Skeletal muscle tissue (tissue), 4 donors: ENCODE data around the gene TCF12. TPM values are rescaled to one million over a fixed set of nuclear protein-coding genes. Genes with fewer than 3 reads are reported as not detected.

Experiments
- H3K27ac ChIP-seq: one replicate; pipeline ENCODE4 v1.7.0; 2013; ENCODE audit warnings: mild to moderate bottlenecking, low read depth, low read length, inconsistent platforms
- H3K27me3 ChIP-seq, 3 donors: one replicate each; pipeline ENCODE4 v1.7.0; 2013; ENCODE audit warnings: low read length in 3 of 3; ENCODE audit not compliant: control insufficient read depth in 3 of 3, insufficient read depth in 3 of 3
- H3K36me3 ChIP-seq, 3 donors: one replicate each; pipeline ENCODE4 v1.7.0; 2013; ENCODE audit warnings: low read length in 3 of 3; ENCODE audit not compliant: control insufficient read depth in 3 of 3, insufficient read depth in 3 of 3
- H3K4me1 ChIP-seq, 3 donors: one replicate each; pipeline ENCODE4 v1.7.0; 2013; ENCODE audit warnings: low read length in 3 of 3, mild to moderate bottlenecking in 3 of 3; ENCODE audit not compliant: control insufficient read depth in 3 of 3, insufficient read depth in 3 of 3
- H3K4me3 ChIP-seq, 3 donors: one replicate each; pipeline ENCODE4 v1.7.0; 2013; ENCODE audit warnings: low read length in 3 of 3
- H3K9ac ChIP-seq, 3 donors: one replicate each; pipeline ENCODE4 v1.7.0; 2013; ENCODE audit warnings: low read length in 3 of 3, mild to moderate bottlenecking in 3 of 3, moderate library complexity in 2 of 3, low read depth in 1 of 3
- H3K9me3 ChIP-seq, 3 donors: one replicate each; pipeline ENCODE4 v1.7.0; 2013; ENCODE audit warnings: low read length in 3 of 3; ENCODE audit not compliant: control insufficient read depth in 3 of 3
- total RNA-seq: library from RNA; depleted of rRNA; stranded (reverse); fragments of >200 nt; gene quantifications from one replicate; pipeline ENCODE4 v1.2.3, GENCODE V29; 2014
- donor health status: Osteomylitis.

TCF12 gene
- total RNA-seq, 1 donor from 2014 or later, result 136 TPM

DNA sequence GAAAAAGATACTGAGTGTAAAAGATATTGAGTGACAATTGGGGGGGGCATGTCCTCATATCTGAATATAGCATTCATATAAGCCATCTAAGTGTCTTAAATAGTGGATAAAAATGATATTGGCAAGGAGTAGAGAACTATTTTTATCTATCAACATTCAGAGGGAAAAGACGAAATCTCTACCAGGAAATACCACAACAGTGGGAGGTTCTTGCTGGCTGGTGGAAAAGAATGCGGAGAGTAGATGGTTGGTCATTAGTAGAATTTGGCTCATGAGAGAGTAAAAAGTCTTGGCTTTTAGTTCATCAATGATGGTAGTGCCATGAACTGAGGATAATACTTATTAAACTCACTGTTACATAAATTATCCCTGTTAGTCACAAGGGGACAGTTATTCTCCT, 4.8 kb upstream of the TCF12 start:
- H3K9ac ChIP-seq, result no peak overlapping the region
- no peak overlapping the region for H3K4me3 ChIP-seq
- peaks cover 7 to 14% (median 12%) of the 10 kb centered on the region in 3 donors for H3K4me1 ChIP-seq
- H3K27ac ChIP-seq, result no peak overlapping the region
- H3K27me3 ChIP-seq, result no peaks in the 10 kb centered on the region
- H3K9me3 ChIP-seq, result no peaks in the 10 kb centered on the region
- H3K36me3 ChIP-seq, result no peaks in the 10 kb centered on the region

DNA sequence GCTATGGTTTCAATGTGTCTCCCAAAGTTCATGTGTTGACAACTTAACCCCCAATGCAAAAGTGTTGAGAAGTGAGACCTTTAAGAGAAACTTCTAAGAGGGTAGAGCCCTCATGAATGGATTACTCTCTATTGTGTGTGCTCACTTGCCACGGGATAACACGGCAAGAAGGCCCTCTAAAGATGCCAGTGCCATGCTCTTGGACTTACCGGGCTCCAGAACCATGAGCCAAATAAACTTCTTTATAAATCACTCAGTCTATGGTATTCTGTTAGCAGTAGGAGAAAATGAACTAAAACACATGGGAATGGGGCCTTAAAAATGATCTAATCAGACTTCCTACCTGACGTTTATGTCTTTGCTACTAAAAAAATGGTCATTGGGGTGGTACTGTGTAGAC, 2.6 kb upstream of the TCF12 start:
- H3K4me3 ChIP-seq, result no peak overlapping the region
- no peak overlapping the region for H3K27ac ChIP-seq
- peaks cover 17 to 24% (median 21%) of the 10 kb centered on the region in 3 donors for H3K4me1 ChIP-seq

DNA sequence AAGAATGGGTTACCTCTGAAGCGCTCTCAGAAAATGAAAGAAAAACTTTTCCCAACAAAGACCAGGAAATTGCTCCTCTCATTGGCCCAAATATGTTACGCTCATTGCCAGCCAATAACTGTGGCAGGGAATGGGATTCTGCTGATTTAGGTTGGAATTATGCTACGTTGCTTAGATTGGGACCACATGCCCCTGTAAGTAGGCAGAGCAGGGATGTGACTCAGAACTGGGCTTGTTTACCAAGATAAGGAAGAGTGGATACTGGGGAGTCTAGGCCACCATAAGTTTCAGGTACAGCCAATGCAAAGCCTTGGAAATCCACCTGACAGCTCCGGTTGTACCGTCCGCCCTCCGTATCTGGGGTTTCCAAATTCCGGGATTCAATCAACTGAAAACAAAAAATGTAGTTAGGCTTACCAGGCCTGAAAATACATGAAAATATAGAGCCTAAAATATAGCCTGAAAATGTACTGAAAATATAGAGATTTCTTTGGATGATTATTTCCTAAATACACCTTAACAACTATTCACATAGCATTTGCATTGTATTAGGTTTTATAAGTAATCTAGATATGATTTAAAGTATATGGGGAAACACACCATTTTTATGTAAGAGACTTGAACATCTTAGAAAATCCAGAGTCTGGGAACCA, 1.5 kb upstream of the TCF12 start:
- Histone ChIP-seq H3K4me1 (peaks cover 17 to 24% (median 21%) of the 10 kb centered on the region in 3 donors), H3K9ac (peak overlapping the region; percentile 90 to 93 (median 93)), H3K4me3 (peak overlapping the region; percentile 70 to 91 (median 86)), H3K36me3 (no peaks in the 10 kb centered on the region), H3K27ac (peak overlapping the region; percentile 94), H3K27me3 (no peaks in the 10 kb centered on the region), H3K9me3 (no peaks in the 10 kb centered on the region)

More for the DNA sequence above, 2.6 kb upstream of the TCF12 start:
- Histone ChIP-seq H3K27me3 (no peaks in the 10 kb centered on the region), H3K9me3 (no peaks in the 10 kb centered on the region), H3K9ac (no peak overlapping the region), H3K36me3 (no peaks in the 10 kb centered on the region)

DNA sequence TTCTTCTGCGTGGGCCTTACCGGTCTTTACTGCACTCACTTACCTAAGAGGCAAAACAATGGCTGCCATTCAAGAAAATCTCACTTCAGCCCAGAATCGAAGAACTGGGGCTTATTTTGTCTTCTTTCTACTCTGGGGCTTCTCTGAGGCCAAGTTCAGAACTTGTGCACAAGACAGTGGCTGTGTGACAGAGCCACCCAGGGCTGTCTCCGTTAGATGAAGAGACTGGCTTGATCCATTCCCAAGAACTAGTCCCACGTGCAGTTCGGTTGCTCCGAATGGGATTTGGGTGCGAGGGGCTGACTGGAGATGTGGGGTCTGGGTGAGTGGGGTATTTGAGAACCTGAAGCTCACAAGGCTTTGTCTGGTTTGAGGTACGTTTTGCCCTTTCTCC, 795 bp upstream of the TCF12 start:
- Histone ChIP-seq H3K27ac (peak overlapping the region; percentile 94), H3K4me1 (peaks cover 17 to 26% (median 24%) of the 10 kb centered on the region in 3 donors), H3K27me3 (no peaks in the 10 kb centered on the region), H3K9me3 (no peaks in the 10 kb centered on the region), H3K4me3 (peak overlapping the region; percentile 70 to 91 (median 86)), H3K36me3 (no peaks in the 10 kb centered on the region), H3K9ac (peak overlapping the region; percentile 90 to 93 (median 93))

DNA sequence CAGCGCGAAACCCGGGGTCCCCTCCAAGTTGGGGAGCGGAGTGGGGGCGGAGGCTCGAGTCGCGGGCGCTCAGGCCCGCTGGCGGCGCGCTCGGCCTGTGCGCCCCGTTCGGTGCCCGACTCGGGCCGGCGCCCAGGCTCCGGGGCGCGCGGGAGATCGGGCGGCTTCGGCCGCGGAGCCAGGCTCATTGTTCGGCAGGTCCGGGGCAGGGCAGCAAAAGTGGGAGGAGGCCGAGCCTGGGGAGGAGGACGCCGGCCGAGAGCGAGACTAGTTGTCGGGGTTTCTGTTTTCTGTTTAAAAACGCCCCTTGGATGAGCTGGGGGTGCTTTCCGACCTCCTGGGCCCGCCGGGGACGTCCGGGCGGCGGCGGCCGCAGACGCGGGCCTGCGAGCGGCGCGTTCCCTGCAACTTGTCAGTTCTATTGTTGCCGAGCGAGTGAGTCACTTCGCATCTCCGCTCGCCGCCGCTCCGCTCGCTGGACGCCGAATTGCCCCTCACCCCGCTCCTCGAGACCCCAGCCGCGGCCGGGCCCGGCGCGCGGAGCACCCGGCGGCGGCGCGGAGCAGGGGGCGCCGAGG, 676 bp downstream of the TCF12 start:
- peak overlapping the region; percentile 90 to 95 (median 93) for H3K9ac ChIP-seq
- H3K27ac ChIP-seq, result peak overlapping the region; percentile 94
- H3K4me3 ChIP-seq, result peak overlapping the region; percentile 86 to 97 (median 89)
- H3K9me3 ChIP-seq, result no peaks in the 10 kb centered on the region
- no peaks in the 10 kb centered on the region for H3K27me3 ChIP-seq
- peaks cover 21 to 35% (median 24%) of the 10 kb centered on the region in 3 donors for H3K4me1 ChIP-seq
- H3K36me3 ChIP-seq, result peaks cover 0 to 3% (median 0%) of the 10 kb centered on the region in 3 donors

DNA sequence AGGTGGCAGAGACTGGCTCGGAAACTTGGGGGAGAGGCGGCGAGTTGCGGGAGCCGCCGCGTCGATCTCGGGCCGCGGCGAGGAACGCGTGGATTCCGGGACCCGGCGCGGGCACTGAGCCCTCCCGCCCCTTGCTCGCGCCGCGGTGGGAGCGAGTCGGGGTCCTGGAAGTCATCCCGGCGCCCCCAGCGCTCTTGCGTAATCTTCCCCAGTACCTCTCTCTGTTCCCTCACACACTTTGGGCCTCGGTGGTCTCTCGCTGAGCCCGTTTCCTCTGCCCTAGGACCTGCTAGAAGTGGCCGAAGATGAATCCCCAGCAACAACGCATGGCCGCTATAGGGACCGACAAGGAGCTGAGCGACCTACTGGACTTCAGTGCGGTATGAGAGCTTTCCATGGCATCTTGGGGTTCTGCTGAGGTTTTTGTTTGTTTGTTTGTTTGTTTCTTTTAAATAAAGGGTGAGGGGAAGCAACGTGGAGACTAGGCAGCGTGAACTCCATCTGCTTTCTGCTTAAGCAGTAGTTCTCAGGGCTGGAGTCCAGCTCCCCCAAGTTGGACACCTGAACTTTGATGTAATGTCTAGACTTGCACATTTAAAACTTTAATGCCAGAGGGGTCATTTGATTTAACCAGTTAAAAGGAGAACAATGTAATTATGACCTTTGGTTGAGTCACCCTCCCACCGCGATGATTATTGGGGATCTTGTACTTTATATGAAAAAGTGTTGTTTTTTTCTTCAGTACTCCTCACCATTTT, 1.3 kb downstream of the TCF12 start:
- Histone ChIP-seq H3K27ac (peak overlapping the region; percentile 94), H3K27me3 (no peaks in the 10 kb centered on the region), H3K9me3 (no peaks in the 10 kb centered on the region), H3K9ac (peak overlapping the region; percentile 90 to 95 (median 93)), H3K36me3 (peaks cover 0 to 3% (median 0%) of the 10 kb centered on the region in 3 donors), H3K4me3 (peak overlapping the region; percentile 86 to 97 (median 89)), H3K4me1 (peaks cover 21 to 36% (median 24%) of the 10 kb centered on the region in 3 donors)

DNA sequence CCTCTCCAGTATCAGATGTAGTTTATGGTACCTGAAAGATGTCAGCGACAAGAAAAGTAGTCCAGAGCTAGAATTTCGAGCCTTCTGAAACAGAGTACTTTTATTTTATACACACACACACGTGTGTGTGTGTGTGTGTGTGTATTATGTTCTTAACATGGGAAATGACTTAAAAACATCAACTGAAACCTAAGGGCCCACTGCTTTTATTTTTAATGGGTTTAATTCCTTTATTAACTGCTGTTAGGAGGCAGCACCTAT, 1.9 kb downstream of the TCF12 start:
- Histone ChIP-seq H3K27me3 (no peaks in the 10 kb centered on the region), H3K4me3 (peak overlapping the region; percentile 86 to 97 (median 89)), H3K27ac (peak overlapping the region; percentile 94), H3K9ac (peak overlapping the region; percentile 90 to 95 (median 93)), H3K4me1 (peaks cover 21 to 36% (median 24%) of the 10 kb centered on the region in 3 donors), H3K36me3 (peaks cover 0 to 3% (median 0%) of the 10 kb centered on the region in 3 donors), H3K9me3 (no peaks in the 10 kb centered on the region)

DNA sequence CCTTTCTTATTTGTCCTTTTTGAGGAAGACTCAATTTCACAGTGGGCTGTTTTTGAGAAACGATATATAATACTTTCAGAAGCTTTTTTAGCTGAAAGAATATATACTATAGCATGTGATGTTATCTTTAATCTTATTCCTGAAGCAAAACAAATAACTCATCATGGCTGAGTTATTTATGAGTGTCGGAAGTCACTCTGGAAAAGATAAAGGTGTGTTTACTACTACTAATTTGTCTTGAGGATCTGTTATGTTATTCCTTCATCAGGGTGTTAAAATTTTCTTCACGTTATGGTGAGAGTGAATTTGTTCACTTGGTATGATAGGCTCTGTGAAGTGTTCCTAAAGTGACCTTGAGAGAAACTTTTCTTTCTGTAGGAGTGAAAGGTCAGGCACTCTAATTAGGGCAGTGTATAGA, 4.7 kb downstream of the TCF12 start:
- no peaks in the 10 kb centered on the region for H3K27me3 ChIP-seq
- H3K4me3 ChIP-seq, result no peak overlapping the region
- H3K4me1 ChIP-seq, result peaks cover 10 to 29% (median 14%) of the 10 kb centered on the region in 3 donors
- no peaks in the 10 kb centered on the region for H3K9me3 ChIP-seq
- H3K9ac ChIP-seq, result no peak overlapping the region
- H3K27ac ChIP-seq, result no peak overlapping the region
- H3K36me3 ChIP-seq, result peaks cover 0 to 3% (median 0%) of the 10 kb centered on the region in 3 donors

DNA sequence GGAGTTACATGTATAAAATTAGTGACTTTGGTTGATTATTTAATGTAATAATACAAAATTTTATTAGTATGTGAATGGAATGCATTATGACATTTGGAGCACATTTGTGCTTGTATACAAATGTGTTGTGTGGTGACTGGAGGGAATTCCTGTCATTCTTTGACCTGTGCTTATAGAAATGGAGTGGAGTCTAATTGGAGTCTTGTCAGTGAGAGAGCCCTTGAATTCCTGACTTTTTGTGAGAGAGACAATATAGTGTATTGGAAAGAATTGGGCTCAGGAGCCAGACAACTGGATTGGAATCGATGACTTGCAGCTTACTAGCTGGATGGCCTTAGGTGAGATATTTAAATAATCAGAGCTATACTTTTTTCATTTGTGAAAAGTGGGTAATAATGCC, 9.4 kb downstream of the TCF12 start:
- no peak overlapping the region for H3K9ac ChIP-seq
- H3K36me3 ChIP-seq, result peaks cover 0 to 2% (median 0%) of the 10 kb centered on the region in 3 donors
- H3K4me3 ChIP-seq, result no peak overlapping the region
- no peaks in the 10 kb centered on the region for H3K9me3 ChIP-seq
- no peak overlapping the region for H3K27ac ChIP-seq
- peaks cover 8 to 31% (median 9%) of the 10 kb centered on the region in 3 donors for H3K4me1 ChIP-seq
- H3K27me3 ChIP-seq, result no peaks in the 10 kb centered on the region

DNA sequence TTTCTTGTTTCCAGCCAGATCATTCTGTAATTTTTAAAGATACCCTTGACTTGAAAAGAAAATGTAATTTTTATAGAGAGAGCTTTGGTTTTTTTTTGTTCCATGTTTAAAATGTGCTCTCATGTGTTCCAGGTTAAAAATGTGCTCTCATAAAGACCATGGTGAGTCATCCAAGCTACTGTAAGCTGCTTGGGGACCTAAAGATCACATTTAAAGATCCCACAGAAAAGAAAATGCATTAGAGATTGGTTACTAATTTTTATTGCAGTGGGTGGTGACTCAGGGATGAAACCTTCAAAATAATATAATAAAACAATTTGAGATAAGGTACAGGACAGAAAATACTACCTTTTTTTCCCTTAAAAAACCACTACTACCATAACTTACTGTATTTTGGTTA, 11.0 kb downstream of the TCF12 start:
- H3K9ac ChIP-seq, result no peak overlapping the region
- no peaks in the 10 kb centered on the region for H3K9me3 ChIP-seq
- H3K27me3 ChIP-seq, result no peaks in the 10 kb centered on the region
- H3K36me3 ChIP-seq, result no peaks in the 10 kb centered on the region
- H3K4me3 ChIP-seq, result no peak overlapping the region
- H3K27ac ChIP-seq, result no peak overlapping the region
- H3K4me1 ChIP-seq, result peaks cover 4 to 21% (median 9%) of the 10 kb centered on the region in 3 donors
